HCT116 (cell line): Measurements from ENCODE around the gene SDK1.

ENCODE experiments used
- CEBPB ChIP-seq: IDR thresholded peaks from 2 replicates; pipeline ENCODE4 v1.6.1; 2012; ENCODE audit warnings: low read depth
- CTCF ChIP-seq, 3 experiments: fragments of 200-600 bp in 1 of 3; sonication (generic) in 1 of 3; IDR thresholded peaks in 2 of 3; conservative IDR thresholded peaks in 1 of 3; 2 replicates each; pipeline ENCODE4 v1.5.1; 2012 to 2017; ENCODE audit warnings: low read depth in 2 of 3, low read length in 2 of 3, antibody characterized with exemption in 1 of 3, borderline replicate concordance in 1 of 3, control low read depth in 1 of 3, mild to moderate bottlenecking in 1 of 3, mixed read lengths in 1 of 3, mixed run types in 1 of 3, moderate library complexity in 1 of 3; ENCODE audit not compliant: insufficient read depth in 1 of 3
- EGR1 ChIP-seq: IDR thresholded peaks from 2 replicates; pipeline ENCODE4 v1.6.1; 2012; ENCODE audit warnings: low read depth
- EZH2 ChIP-seq: fragments of 200-600 bp; sonication (generic); IDR thresholded peaks from 2 replicates; pipeline ENCODE4 v1.6.1; 2017; ENCODE audit warnings: antibody characterized with exemption, mixed run types
- MAX ChIP-seq: IDR thresholded peaks from 2 replicates; pipeline ENCODE4 v1.6.1; 2012
- POLR2A ChIP-seq: IDR thresholded peaks from 2 replicates; pipeline ENCODE4 v1.7.0; 2011; ENCODE audit warnings: borderline replicate concordance; ENCODE audit not compliant: insufficient read depth, insufficient read length; ENCODE audit errors: extremely low read depth
- POLR2AphosphoS5 ChIP-seq: IDR thresholded peaks from 2 replicates; pipeline ENCODE4 v1.6.1; 2011; ENCODE audit warnings: mild to moderate bottlenecking, low read depth, low read length, moderate library complexity
- RAD21 ChIP-seq: IDR thresholded peaks from 2 replicates; pipeline ENCODE4 v1.6.1; 2012; ENCODE audit warnings: low read depth, mild to moderate bottlenecking
- REST ChIP-seq: IDR thresholded peaks from 2 replicates; pipeline ENCODE4 v1.6.1; 2012; ENCODE audit warnings: low read depth
- SRF ChIP-seq: IDR thresholded peaks from 2 replicates; pipeline ENCODE4 v1.6.1; 2012; ENCODE audit warnings: low read depth
- ZNF274 ChIP-seq: fragments of 200-500 bp; sonication (Bioruptor generic); IDR thresholded peaks from 2 replicates; pipeline ENCODE4 v1.6.1; 2014; ENCODE audit warnings: mild to moderate bottlenecking, low read depth, low read length, inconsistent platforms

GRCh38 chr7:4227105-4228010, 926.3 kb downstream of the SDK1 start:
- TF ChIP-seq POLR2A (no peak), CTCF (IDR thresholded peaks at IDR 0.05 in 2 of 3, conservative IDR thresholded peaks at IDR 0.05 in 1 of 3; ENCODE audit: borderline replicate concordance in 1 of 3, insufficient read depth in 1 of 3, low read depth in 2 of 3, low read length in 2 of 3) (no peak), RAD21 (no peak), SRF (no peak), REST (no peak), POLR2AphosphoS5 (no peak), EZH2 (no peak), MAX (no peak), CEBPB (no peak), EGR1 (no peak), ZNF274 (no peak)
